Cardiac septum (tissue), 1 donor: ENCODE data around the gene TPO. TPM values are rescaled to one million over a fixed set of nuclear protein-coding genes. Genes with fewer than 3 reads are reported as not detected.

ENCODE experiments used
- DNase-seq: peaks from one replicate; pipeline ENCODE4 v3.0.0-alpha.2; 2020; ENCODE audit warnings: low spot score
- intact Hi-C: fragments of 100-400 bp; cut with DNase I; formaldehyde crosslinking; loops from one replicate; pipeline ENCODE4 v1.14.0; 2022
- total RNA-seq: library from RNA; stranded (reverse); fragmentation: NEBNext Ultra II Directional; extraction: Animal tissue kit (Norgen Biotek cat#: 25700); gene quantifications from one replicate; pipeline ENCODE4 v1.2.1, GENCODE V29; 2021
- donor health status: DM: no; HTN: no; CAD: no.

The TPO gene
- total RNA-seq, 1 donor from 2014 or later = 11.8 TPM

GRCh38 chr2:1543776-1544477 is 130.7 kb downstream of the TPO start:
- intact Hi-C loops = loop anchor here (2.0 kb wide), 1 partner anchor 589 kb away; no protein-coding TSS in a partner anchor
- no peak for DNase-seq

DNA sequence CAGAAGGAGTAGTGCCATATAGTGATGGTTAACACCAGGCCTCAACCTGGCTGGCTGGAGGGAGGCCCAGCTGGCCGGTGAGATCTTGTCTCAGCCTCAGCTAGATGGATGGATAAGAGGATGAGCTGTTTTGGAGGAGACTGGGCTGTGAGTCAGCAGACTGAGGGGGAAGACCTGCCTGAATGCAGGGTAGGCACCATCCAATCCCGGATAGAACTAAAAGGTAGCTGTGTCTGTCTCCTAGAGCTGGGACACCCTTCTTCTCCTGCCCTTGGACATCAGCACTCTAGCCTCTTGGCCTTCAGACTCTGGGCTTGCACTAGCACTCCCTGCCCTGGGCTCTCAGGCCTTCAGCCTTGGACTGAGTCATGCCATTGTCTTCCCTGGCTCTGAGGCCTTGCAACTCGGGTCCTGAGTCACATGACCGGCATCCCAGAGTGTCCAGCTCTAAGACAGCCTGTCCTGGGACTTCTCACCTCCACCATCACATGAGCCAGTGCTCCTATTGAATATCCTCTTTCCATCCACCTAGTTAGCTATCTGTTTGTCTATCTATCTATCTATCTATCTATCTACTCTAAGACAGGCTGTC is 131.3 kb downstream of the TPO start:
- intact Hi-C loops = loop anchor here (2.0 to 5.0 kb wide), 2 partner anchors 590 to 692 kb away; no protein-coding TSS in a partner anchor

GRCh38 chr2:1546023-1546591 is 132.8 kb downstream of the TPO start:
- intact Hi-C loops = loop anchor here (2.0 to 5.0 kb wide), 2 partner anchors 694 to 831 kb away; no protein-coding TSS in a partner anchor
- no peak for DNase-seq

More for the DNA sequence above, 131.3 kb downstream of the TPO start:
- no peak for DNase-seq

DNA sequence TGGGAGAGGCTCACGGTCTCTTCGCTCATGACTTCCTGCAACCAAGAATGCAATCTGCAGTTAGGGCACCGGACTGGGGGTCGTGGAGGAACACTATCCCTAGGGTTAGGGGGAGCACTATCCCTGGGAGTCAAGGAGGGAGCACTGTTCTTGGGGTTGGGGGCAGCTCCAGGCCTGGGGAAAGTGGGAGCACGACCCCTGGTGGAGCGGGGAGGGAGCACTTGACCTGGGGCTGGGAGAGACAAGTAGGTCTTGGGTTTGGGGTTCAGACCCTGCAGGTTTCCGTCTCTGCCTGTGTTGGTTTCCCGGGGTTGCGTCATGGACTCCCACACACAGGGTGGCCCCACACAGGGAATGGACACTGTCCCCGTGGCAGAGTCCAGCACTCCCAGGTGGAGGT is 133.6 kb downstream of the TPO start:
- intact Hi-C loops = loop anchor here (2.0 to 5.0 kb wide), 2 partner anchors 695 to 832 kb away; no protein-coding TSS in a partner anchor
- no peak for DNase-seq

- no peak for DNase-seq
- intact Hi-C loops = loop anchor here (5.0 kb wide), 1 partner anchor 697 kb away; no protein-coding TSS in a partner anchor
Measured at GRCh38 chr2:1548910-1549673, 135.8 kb downstream of the TPO start.

DNA sequence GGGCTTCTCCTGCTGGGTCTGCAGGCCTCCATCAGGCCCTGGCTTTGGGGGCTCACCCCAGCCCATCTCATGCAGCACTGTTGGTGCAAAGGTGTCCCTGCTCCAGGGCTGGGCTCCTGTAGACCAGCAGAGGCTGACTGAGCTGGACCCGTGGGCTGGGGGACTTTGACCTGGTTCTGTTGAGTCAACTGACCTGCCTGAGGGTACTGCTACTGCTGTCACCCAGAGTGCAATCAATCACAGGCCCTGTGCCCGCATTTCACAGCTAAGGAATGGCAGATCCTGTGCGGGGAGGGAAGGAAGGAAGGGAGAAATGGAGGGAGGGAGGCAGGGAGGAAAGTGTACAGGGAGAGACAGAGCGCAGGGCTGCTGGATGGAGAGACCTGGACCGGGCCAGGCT is 136.8 kb downstream of the TPO start:
- intact Hi-C loops = loop anchor here (5.0 kb wide), 2 partner anchors 202 to 267 kb away; no protein-coding TSS in a partner anchor
- DNase-seq = no peak

DNA sequence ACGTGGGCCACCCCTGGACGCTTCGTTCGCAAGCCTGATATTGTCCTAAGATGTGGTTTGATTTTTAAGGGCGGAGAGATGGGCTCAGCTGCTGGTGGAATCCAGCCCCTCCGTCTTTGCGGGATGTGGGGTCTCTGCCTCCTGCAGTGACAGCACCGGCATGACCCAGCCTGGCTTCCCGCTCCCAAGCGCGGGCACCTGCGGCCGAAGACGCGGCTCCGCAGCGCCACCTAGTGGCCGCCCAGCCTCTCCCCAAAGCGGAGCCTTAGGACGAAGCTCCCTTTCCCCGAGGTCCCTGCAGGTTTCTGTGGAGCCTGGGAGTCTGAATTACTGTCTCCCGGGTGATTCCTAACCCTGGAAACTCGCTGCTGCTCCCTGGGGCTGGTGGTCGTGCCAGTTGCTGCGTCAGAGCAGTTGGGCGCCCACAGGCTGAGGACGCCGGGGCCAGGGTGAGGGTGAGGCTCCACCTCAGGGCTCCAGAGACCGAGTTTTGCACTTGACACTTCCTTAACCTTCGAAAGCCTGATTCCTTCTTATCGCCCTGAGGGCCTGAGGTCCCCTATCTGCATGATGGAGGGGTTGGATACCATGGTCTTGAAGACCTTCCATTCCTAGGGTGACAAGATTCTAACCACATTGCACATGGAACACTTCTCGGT is 137.5 kb downstream of the TPO start:
- no peak for DNase-seq
- intact Hi-C loops = loop anchor here (5.0 kb wide), 2 partner anchors 202 to 267 kb away; no protein-coding TSS in a partner anchor

- intact Hi-C loops = loop anchor here (5.0 kb wide), 2 partner anchors 200 to 265 kb away; no protein-coding TSS in a partner anchor
- DNase-seq = no peak
Measured at GRCh38 chr2:1551905-1552304, 138.6 kb downstream of the TPO start.

DNA sequence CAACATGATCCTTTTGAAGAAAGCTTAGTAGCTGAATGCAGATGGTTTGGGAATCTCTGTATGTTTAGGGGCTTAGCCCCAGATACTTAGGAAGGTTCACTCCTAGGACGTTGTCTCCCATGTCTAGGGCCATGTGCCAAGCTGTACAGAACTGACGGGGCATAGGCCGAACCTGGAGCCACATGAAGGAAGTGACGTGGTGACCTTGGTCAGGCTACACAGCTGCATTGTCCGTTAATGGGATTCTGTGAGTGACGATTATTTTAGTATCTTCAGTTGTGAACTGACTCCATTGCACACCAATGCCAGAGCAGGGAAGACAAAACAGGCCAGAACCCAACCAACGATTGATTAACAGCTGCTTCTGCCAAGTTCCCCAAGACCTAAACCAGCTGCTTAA is 139.3 kb downstream of the TPO start:
- no peak for DNase-seq
- intact Hi-C loops = loop anchor here (5.0 kb wide), 2 partner anchors 200 to 265 kb away; no protein-coding TSS in a partner anchor

GRCh38 chr2:1553671-1554295 is 140.5 kb downstream of the TPO start:
- intact Hi-C loops = loop anchor here (5.0 kb wide), 2 partner anchors 199 to 264 kb away; no protein-coding TSS in a partner anchor

GRCh38 chr2:1556286-1556685 is 143.0 kb downstream of the TPO start:
- no peak for DNase-seq
- intact Hi-C loops = no loop called here

More at GRCh38 chr2:1553671-1554295, 140.5 kb downstream of the TPO start:
- DNase-seq = no peak

- peak; percentile 75 for DNase-seq
- intact Hi-C loops = no loop called here
Measured at GRCh38 chr2:1556776-1557466, 143.7 kb downstream of the TPO start.

GRCh38 chr2:1557467-1557820 is 144.2 kb downstream of the TPO start:
- intact Hi-C loops = no loop called here
- DNase-seq = peak; percentile 57

DNA sequence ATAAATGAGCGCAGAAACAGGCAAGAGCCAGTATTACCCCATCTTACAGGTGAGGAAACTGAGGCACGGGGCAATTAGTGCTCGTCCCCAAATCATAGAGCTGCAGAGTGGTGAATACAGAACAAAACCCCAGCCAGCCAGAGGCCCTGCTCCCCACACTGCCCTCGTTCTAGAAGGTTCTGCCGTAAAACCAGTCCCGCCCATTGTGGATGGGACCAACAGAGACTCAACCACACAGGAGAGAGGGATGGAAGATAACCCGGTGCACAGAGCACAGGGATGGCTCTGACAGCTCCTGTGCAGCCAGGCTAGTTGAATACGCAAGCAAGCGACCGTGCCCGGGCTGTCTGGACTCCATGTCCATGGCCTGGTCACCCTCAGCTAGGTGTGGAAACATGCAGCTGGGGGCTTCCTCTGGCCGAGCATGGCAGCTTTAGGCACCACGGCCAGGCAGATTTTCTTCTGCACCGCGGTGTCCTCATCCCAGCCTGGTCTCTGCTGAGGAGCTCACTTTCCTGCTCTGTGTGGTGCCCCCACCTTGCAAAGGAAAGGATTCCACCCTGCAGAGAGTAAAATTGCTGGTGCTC is 146.4 kb downstream of the TPO start:
- intact Hi-C loops = no loop called here
- DNase-seq = no peak

- no peak for DNase-seq
- intact Hi-C loops = no loop called here
Measured at GRCh38 chr2:1561259-1561658, 148.0 kb downstream of the TPO start.

DNA sequence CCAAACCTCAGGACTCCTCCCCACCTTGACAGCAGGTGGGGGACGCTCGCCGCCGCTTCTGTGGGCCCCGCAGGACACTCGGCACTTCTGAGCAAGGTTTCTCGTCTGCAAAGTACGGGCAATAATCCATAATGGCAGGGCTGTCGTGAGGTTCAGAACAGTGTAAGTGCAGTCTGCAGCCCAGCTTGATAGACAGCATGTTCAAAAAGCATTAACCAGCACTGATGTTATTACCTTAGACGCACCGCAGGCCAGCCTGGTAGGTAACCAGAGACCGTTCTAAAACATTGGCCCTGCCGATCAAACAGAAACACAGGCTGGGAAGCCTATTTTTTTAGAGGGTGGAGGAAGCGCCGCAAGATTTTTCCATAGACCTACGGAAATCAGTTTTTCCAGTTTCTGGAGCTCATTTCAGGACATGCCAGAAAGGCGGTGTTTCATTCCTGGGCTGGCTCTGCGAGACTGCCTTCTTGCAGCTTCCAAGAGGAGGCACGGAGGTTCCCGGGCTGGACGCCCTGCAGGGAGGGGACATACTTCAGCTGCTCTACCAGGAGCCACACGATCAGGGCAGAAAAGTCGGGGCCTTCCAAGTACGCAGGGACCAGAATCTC is 148.7 kb downstream of the TPO start:
- peak; percentile 75 for DNase-seq

DNA sequence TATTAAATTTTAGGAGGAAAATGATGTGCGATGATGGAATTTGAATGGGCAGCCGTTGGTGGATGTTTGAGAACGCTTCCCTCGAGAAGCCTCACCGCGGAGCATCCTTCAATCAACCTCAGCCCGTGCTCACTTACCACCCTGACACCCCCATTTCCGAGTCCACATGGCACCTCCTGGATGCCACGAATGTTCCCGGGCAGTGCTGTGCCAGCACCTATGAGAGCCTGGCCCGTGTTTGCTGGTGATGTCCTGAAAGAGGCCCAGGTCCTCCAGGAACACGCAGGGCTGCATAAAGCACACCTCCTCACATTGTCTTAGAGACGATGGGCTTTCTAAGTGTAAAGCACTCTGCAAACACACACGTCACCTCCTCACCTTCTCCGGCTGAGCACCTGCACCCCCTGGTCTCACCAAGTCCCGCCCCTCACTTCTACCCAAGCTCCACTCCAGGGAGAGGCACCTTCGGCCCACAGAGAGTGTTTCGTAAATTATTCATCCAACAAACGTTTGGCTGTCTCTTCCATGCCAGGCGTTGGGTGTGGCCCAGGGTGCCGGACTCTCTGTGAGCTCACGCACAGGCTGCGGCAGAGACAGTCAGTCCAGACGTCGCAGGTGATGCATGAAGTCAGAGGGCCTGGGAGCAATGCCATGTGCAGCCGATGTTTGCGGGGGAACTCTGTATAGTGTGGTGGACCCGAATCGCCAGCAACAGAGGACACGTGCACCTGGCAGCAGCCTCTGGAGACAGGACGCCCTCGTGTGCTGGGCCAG is 150.0 kb downstream of the TPO start:
- intact Hi-C loops = no loop called here
- DNase-seq = peak; percentile 69

More for the DNA sequence above, 148.7 kb downstream of the TPO start:
- intact Hi-C loops = no loop called here
